KOPT-K1 (cell line): ENCODE results near the gene ARHGAP18.

Experiments
- H3K27ac ChIP-seq: fragments of 200-600 bp; sonication (generic); 2 replicates; pipeline ENCODE4 v1.5.1; 2016; ENCODE audit warnings: antibody characterized with exemption, mild to moderate bottlenecking, low read depth, low read length; ENCODE audit not compliant: poor library complexity, severe bottlenecking
- H3K36me3 ChIP-seq: fragments of 200-600 bp; sonication (generic); 2 replicates; pipeline ENCODE4 v1.5.1; 2017; ENCODE audit warnings: antibody characterized with exemption, mild to moderate bottlenecking, low read length, moderate library complexity; ENCODE audit not compliant: insufficient read depth
- H3K9me3 ChIP-seq: fragments of 200-600 bp; sonication (generic); 2 replicates; pipeline ENCODE4 v1.5.1; 2017; ENCODE audit warnings: antibody characterized with exemption, low read length, mild to moderate bottlenecking; ENCODE audit not compliant: insufficient read depth, poor library complexity, severe bottlenecking

The ARHGAP18 gene

DNA sequence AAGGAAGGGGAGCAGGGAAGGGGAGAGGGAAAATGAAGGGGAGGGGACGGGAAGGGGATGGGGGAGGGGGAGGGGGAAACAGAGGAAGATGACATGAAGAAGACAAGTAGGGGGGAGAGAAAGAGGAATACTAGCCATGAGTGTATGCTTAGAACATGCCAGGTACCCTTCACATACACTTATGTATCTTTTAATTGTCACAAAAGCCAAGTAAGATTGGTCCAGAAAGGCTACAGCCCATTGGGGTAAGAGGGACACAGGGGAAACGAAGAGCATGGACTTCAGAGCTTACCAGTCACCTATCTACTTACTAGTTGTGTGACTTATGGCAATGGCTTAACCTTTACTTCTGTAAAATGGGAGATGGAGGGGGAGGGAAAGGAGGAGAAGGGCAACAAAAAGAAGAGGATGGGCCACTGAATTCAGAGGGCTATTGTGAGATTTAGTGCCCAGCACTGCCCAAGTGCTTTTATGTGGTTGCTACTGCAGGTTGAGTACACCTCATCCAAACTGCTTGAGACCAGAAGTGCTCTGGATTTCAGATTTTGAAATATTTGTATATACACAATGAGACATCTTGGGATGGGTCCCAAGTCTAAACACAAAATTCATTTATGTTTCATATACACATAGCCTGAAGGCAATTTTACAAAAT, 90.3 kb downstream of the ARHGAP18 start:
- no peaks in the 10 kb centered on the region for H3K36me3 ChIP-seq
- no peaks in the 10 kb centered on the region for H3K9me3 ChIP-seq
- no peak overlapping the region for H3K27ac ChIP-seq

DNA sequence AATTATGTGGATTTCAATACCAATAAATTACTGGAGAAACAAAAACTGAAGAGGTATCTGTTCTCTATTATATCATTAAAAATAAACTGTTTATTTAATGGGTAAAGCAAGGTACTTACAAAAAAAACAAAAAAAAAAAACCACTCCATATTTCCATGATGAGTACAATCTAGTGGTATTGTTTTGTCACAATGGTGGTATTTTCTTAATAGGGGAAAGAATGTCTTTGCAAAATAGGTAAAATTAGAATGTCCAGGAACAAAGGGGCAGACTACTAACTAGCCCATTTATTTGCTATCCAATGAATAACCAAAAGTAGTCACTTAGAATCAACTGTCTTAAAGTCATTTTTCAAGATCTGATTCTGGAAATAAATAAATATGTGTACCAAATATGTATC, 92.0 kb downstream of the ARHGAP18 start:
- Histone ChIP-seq H3K36me3 (no peaks in the 10 kb centered on the region), H3K27ac (no peak overlapping the region), H3K9me3 (no peaks in the 10 kb centered on the region)

DNA sequence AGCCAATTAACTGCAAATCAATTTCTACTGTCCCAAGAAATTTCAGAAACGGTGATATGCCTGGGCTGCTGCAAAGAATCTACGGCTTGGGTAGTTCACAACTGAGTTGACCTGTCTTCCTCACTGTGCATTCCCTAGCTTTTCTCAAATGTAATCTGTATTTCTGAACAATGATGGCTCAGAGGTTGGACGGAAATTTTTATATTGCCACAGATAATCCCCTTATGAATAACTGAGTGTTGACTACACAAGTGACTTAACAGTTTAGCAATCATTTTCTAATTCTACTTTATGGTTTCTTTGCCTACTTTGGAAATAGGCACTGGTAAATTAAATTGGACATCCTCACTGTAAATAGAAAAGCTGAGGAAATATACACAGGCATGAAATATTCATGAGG, 94.5 kb downstream of the ARHGAP18 start:
- no peak overlapping the region for H3K27ac ChIP-seq
- no peaks in the 10 kb centered on the region for H3K36me3 ChIP-seq
- no peaks in the 10 kb centered on the region for H3K9me3 ChIP-seq

DNA sequence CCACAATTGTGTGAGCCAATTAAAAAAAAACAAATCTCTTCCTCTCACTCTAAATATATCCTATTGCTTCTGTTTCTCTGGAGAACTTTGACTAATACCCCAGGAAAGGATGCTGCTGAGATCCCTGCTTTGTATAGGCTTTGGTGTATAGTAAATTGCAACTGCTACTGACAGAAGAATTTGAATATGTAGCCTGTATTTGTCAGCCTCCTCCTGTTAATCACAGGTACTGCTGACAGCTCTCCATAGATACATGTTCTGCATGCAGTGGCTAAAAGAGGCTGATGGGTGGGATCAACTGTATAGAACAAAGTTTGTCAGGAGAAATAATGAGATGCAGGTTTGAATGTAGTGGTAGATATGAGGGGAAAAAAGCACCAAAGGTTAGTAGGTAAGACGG, 95.0 kb downstream of the ARHGAP18 start:
- H3K36me3 ChIP-seq: no peaks in the 10 kb centered on the region
- H3K9me3 ChIP-seq: no peaks in the 10 kb centered on the region
- H3K27ac ChIP-seq: no peak overlapping the region

DNA sequence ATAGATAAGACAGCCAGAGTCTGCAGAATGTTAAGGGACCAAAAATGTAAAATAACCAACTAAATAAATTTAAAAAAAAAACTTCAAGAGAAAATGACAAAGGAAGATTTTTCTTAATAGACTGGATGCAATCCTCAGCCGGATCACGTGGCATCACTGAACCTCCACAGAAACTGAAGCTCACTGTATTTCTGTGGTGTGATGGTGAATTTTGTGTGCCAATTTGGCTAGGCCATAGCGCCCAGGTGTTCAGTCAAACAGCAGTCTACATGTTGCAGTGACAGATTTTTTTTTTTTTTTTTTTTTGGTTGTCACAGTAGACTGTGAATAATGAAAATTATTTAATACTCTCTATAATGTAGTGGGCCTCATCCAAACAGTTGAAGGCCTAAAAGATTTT, 95.5 kb downstream of the ARHGAP18 start:
- Histone ChIP-seq H3K9me3 (no peaks in the 10 kb centered on the region), H3K36me3 (no peaks in the 10 kb centered on the region), H3K27ac (no peak overlapping the region)

DNA sequence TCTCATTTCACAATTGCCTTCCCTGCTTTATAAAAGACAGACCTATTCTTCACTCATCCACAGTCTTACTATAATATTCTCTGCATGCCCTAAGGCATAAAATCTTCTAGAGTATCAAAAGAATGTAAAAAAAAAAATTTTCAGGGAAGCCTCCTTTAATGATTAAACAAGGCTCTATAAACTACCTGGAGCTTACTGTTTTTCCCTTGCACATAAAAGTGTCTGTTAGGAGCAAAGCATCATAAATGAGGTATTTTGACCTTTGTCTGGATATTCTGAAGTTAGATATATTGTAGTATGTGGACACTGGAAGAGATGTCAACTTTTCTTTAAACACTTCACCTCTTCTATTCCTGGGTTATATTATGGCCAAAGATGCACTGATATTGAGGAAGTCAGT, 97.5 kb downstream of the ARHGAP18 start:
- H3K36me3 ChIP-seq: no peaks in the 10 kb centered on the region
- no peaks in the 10 kb centered on the region for H3K9me3 ChIP-seq
- no peak overlapping the region for H3K27ac ChIP-seq

DNA sequence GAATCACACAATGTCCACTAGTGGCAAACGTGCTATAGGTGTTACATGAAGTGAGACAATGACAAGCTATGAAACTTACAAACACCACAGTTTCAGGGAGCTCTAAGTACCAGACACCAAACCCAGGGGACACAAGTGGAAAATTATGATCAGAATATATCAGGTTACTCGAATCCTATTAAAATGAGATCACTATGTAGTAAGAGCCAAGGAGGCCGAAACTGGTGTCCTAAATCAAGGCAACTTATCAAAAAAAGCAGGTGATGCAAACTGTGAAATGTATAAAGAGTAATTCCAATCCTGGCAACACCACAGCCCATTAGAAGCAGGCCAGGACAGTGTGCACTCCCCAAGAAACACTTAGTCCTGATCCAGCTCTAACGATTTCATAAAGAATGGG, 100.3 kb downstream of the ARHGAP18 start:
- no peaks in the 10 kb centered on the region for H3K36me3 ChIP-seq

DNA sequence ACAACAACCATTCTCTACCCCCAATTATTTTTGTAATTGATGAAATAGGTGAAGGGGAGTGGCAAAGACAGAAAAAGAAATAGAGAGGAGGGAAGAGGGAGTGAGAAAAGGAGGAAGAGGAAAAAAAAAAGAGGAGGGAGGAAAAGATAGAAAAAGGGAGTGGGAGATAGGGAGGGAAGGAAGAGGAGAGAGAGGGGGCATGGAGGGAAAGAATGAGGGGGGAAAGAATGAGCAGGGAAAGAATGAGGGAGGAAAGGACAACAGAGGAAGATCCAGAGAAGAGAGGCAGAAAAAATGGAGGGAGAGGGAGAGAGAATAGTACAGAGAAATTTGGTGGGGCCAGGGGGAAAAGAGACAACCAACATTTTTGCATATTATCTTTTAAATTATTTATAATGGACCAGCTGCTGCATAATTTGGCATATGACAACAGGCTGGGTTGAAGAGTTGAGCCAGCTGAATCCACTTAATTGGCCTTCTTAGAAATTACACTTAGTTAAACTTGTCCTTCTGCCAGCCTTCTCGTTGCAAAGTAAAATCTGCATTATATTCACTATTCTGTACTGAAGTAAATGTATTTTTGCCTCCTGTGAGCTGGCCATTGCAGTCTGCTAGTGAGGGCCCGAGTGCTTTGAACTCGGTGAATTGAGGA, 101.0 kb downstream of the ARHGAP18 start:
- Histone ChIP-seq H3K27ac (no peak overlapping the region), H3K9me3 (no peaks in the 10 kb centered on the region), H3K36me3 (no peaks in the 10 kb centered on the region)

More for the DNA sequence above, 100.3 kb downstream of the ARHGAP18 start:
- H3K9me3 ChIP-seq: no peaks in the 10 kb centered on the region
- no peak overlapping the region for H3K27ac ChIP-seq

DNA sequence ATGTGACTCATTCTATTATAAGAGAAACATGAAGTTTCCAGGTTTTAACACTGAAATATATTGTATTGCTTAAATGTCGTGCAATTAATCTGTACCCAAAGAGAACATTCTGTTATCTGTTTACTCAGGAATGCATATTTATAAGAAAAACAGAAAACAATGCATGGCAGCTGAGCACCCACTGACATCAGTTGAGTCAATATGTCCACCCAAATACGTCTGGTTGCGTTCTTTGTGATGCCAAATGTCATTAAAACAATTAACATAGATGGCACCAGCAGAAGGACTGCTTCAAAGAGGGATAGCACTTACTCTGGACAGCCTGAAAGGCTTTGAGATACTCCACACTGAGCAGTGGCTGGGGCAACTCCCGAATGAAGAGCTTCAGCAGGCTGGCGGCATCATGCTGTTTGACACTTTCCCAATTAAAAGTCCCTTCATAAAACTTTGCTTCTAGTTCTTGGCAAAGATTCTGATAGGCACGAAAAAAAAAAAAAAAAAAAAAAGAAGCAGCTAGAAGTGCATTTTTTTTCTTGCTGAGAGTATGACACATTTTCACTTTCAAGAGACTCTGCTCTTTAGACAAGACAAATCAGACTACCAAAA, 102.3 kb downstream of the ARHGAP18 start:
- H3K36me3 ChIP-seq: no peaks in the 10 kb centered on the region
- no peak overlapping the region for H3K27ac ChIP-seq

DNA sequence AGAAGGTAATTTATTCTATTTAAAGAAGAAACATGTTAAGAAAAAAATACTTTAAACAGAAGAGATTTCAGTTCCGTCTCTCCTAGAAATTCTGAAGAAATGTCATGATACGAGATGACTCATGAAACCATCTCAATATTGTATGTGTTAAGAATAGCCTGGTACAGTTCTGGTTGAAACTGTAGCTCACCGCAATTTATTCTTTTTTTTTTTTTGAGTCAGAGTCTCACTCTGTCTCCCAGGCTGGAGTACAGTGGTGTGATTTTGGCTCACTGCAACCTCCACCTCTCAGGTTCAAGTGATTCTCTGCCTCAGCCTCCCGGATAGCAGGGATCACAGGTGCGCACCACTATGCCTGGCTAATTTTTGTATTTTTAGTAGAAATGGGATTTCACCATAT, 103.3 kb downstream of the ARHGAP18 start:
- Histone ChIP-seq H3K9me3 (no peaks in the 10 kb centered on the region), H3K36me3 (no peaks in the 10 kb centered on the region), H3K27ac (no peak overlapping the region)

More for the DNA sequence above, 102.3 kb downstream of the ARHGAP18 start:
- no peaks in the 10 kb centered on the region for H3K9me3 ChIP-seq

DNA sequence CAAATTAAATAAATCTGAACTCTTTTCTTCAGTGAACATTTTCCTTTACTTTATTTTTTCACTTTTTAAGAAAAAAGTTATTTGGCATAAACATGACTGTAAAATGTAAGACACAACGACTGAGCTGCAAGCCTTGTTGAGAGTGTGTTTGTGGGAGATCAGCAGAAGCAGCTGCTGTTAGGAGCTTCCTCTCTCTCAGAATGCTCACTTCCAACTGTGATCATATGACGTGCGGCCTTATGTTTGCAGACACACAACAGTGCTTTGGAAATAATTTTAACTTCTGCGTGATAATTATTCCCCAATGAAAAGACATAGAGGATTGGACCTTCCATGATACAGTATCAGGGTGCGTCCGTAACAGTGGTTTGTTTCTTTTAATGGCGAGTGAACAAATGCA, 104.0 kb downstream of the ARHGAP18 start:
- Histone ChIP-seq H3K9me3 (no peaks in the 10 kb centered on the region), H3K36me3 (no peaks in the 10 kb centered on the region), H3K27ac (no peak overlapping the region)

DNA sequence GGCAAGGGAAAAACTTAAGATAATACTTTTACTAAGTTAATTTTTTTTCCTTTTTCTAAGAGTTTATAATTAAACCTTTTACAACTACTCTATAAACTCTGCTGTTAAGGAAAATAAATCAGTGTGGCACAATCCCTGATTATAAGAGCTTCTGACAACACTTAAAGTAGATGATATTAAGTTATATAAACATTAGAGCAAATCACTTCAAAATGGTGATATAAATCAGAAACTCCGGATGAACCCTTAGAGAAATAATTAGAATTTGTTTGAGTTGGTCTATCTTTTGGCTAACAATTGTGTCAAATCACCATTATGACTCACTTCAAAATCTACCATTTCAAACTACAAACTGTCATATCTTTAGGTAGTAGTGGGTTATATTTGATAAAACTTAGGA, 104.9 kb downstream of the ARHGAP18 start:
- Histone ChIP-seq H3K9me3 (no peaks in the 10 kb centered on the region), H3K36me3 (no peaks in the 10 kb centered on the region), H3K27ac (no peak overlapping the region)

DNA sequence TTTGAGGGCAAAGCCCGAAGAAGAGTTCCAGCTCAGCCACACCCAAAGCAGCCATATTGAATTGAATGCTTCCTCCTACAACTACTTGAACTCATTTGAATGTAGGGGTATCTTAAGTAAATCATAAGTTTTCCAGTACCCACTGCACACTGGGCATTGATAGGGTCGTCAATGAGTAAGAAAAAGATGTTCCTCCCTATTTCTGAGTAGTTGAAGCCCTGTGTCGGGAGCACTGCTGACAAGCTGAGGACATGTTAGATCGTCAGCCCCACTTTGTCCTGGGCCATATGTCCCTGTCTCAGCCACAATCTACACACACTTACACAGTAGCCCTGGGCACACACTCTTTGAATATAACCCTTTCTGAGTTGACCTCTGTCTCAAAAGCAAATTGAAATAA, 105.7 kb downstream of the ARHGAP18 start:
- Histone ChIP-seq H3K27ac (no peak overlapping the region), H3K36me3 (no peaks in the 10 kb centered on the region), H3K9me3 (no peaks in the 10 kb centered on the region)

DNA sequence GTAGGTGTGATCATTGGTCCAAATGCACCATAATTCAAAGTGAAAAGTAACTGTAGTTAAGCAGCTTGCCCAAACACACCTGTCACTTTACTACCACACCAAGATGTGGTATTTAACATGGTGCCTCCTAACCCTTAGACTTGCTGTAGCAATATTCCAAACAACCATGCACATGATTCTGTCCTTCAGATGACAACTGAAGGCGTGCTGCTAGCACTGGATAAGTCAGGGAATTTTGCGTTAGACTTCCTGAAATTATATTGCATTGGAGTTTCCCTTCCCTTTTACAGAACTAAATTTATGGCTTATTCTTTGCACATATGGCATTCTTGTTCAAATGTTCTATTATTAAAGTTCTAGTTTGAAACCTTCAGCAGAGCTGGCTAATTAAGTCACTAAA, 106.2 kb downstream of the ARHGAP18 start:
- Histone ChIP-seq H3K27ac (no peak overlapping the region), H3K36me3 (no peaks in the 10 kb centered on the region), H3K9me3 (no peaks in the 10 kb centered on the region)

DNA sequence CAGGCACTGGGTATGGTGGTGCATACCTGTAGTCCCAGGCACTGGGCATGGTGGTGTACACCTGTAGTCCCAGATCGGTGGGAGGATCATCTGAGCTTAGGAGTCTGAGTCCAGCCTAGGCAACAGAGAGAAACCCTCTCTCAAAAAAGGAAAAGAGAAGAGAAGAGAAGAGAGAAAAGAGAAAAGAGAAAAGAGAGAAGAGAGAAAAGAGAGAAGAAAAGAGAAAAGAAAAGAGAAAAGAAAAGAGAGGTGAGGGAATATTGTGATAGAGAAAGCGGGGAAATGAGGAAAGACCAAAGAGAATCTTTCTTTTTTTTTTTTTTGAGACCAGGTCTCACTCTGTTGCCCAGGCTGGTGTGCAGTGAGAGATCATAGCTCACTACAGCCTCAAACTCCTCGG, 108.7 kb downstream of the ARHGAP18 start:
- no peaks in the 10 kb centered on the region for H3K9me3 ChIP-seq
- H3K27ac ChIP-seq: no peak overlapping the region
- H3K36me3 ChIP-seq: no peaks in the 10 kb centered on the region

DNA sequence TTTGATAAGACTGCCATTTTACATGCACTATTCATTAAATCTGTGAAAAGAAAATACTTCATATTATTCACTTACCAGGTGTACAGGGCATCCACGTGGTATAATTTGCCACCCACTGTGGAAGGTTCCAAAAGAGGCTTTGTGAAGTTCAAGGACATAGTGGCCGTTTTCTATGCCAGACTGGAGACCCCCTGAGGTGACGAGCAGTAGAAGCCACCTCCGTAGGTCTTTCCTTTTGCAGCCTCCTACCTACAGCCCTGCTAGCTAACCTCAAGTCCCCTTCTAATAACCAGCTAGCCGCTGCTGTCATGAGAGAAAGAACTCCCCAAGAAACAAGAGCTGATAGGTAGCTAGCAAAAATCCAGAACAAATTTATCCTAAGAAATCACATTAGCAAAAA, 110.5 kb downstream of the ARHGAP18 start:
- no peaks in the 10 kb centered on the region for H3K9me3 ChIP-seq
- no peak overlapping the region for H3K27ac ChIP-seq
- no peaks in the 10 kb centered on the region for H3K36me3 ChIP-seq
